PC-3 (cell line): ENCODE data around the gene VWA8. TPM values are rescaled to one million over a fixed set of nuclear protein-coding genes. Genes with fewer than 3 reads are reported as not detected.

ENCODE experiments used
- ATAC-seq: fragments of 200-7000 bp; cut with Tn5 transposase; 2 replicates; pipeline ENCODE4 v1.9.1; 2020; ENCODE audit warnings: mild to moderate bottlenecking, moderate library complexity
- BruUV-seq: library from RNA; stranded (reverse); fragments of 400-500 nt; replicated peaks from 2 replicates; lab custom pipeline; 2021; lab: Mats Ljungman, UMichigan
- CTCF ChIA-PET: fragments of 300-600 bp; sonication (Branson Sonifier 250); formaldehyde crosslinking; loops from one replicate; lab custom pipeline; 2022; ENCODE audit warnings: antibody characterized with exemption; lab: Charles Lee
- POLR2A ChIA-PET: fragments of 300-600 bp; sonication (Branson Sonifier 250); formaldehyde crosslinking; loops from one replicate; lab custom pipeline; 2022; ENCODE audit warnings: antibody characterized with exemption; ENCODE audit not compliant: unreplicated experiment; lab: Charles Lee
- DNase-seq: peaks from one replicate; pipeline ENCODE4 v3.0.0-alpha.2; 2015
- H2AFZ ChIP-seq: fragments of 300-600 bp; sonication (generic); 2 replicates; pipeline ENCODE4 v1.6.0; 2016; ENCODE audit warnings: antibody characterized with exemption, low read length
- H3F3A ChIP-seq: fragments of 300-600 bp; sonication (generic); one replicate; pipeline ENCODE4 v1.6.0; 2017; ENCODE audit warnings: antibody characterized with exemption, low read length, control low read depth, mild to moderate bottlenecking; ENCODE audit not compliant: unreplicated experiment
- H3K27ac ChIP-seq: fragments of 300-600 bp; sonication (generic); 2 replicates; pipeline ENCODE4 v1.5.1; 2016; ENCODE audit warnings: mild to moderate bottlenecking, low read length
- H3K27me3 ChIP-seq: fragments of 300-600 bp; sonication (generic); 2 replicates; pipeline ENCODE4 v1.6.1; 2016; ENCODE audit warnings: low read length, mixed read lengths
- H3K36me3 ChIP-seq: fragments of 300-600 bp; sonication (generic); 2 replicates; pipeline ENCODE4 v1.6.1; 2016; ENCODE audit warnings: low read depth, mixed run types, low read length, mixed read lengths
- H3K4me1 ChIP-seq: fragments of 300-600 bp; sonication (generic); 2 replicates; pipeline ENCODE4 v1.5.1; 2016; ENCODE audit warnings: low read length; ENCODE audit not compliant: insufficient read depth
- H3K4me2 ChIP-seq: fragments of 300-600 bp; sonication (generic); 2 replicates; pipeline ENCODE4 v1.6.0; 2016; ENCODE audit warnings: low read length
- H3K4me3 ChIP-seq: fragments of 300-600 bp; sonication (generic); 2 replicates; pipeline ENCODE4 v1.5.1; 2016; ENCODE audit warnings: mild to moderate bottlenecking, low read length, mixed read lengths
- H3K79me2 ChIP-seq: fragments of 300-600 bp; sonication (generic); 2 replicates; pipeline ENCODE4 v1.6.1; 2017; ENCODE audit warnings: low read length, mixed read lengths
- H3K9ac ChIP-seq: fragments of 300-600 bp; sonication (generic); 2 replicates; pipeline ENCODE4 v1.6.0; 2016; ENCODE audit warnings: mild to moderate bottlenecking, low read length
- H3K9me2 ChIP-seq: fragments of 300-600 bp; sonication (generic); replicated peaks from 2 replicates; pipeline ENCODE4 v1.6.1; 2016; ENCODE audit warnings: mixed run types, low read length, mixed read lengths
- H3K9me3 ChIP-seq: fragments of 300-600 bp; sonication (generic); 2 replicates; pipeline ENCODE4 v1.6.1; 2016; ENCODE audit warnings: low read length, mixed read lengths
- H4K20me1 ChIP-seq: fragments of 300-600 bp; sonication (generic); 2 replicates; pipeline ENCODE4 v1.6.1; 2016; ENCODE audit warnings: low read length, mixed read lengths
- EZH2 ChIP-seq: fragments of 300-600 bp; sonication (generic); IDR thresholded peaks from one replicate; pipeline ENCODE4 v1.6.1; 2017; ENCODE audit warnings: antibody characterized with exemption, mild to moderate bottlenecking, low read length; ENCODE audit not compliant: unreplicated experiment
- EZH2phosphoT487 ChIP-seq: fragments of 300-600 bp; sonication (generic); IDR thresholded peaks from 2 replicates; pipeline ENCODE4 v1.6.1; 2018; ENCODE audit warnings: mild to moderate bottlenecking, antibody characterized with exemption, low read length, borderline replicate concordance
- intact Hi-C: fragments of 100-400 bp; cut with micrococcal nuclease; formaldehyde crosslinking; loops from 2 replicates; pipeline ENCODE4 v1.9.0; 2023
- total RNA-seq: library from RNA; depleted of rRNA; stranded (reverse); fragments of >200 nt; gene quantifications from 2 replicates; pipeline ENCODE4 v1.2.3, GENCODE V29; 2014
- TF ChIP-seq, protein P1 (sequence below): fragments of 300-600 bp; sonication (generic); conservative IDR thresholded peaks from 2 replicates; pipeline ENCODE4 v1.5.1; 2017; ENCODE audit warnings: antibody characterized with exemption, low read depth, mild to moderate bottlenecking, low read length

The VWA8 gene
- total RNA-seq, 1 experiment from 2014 or later = 10.0 TPM

DNA sequence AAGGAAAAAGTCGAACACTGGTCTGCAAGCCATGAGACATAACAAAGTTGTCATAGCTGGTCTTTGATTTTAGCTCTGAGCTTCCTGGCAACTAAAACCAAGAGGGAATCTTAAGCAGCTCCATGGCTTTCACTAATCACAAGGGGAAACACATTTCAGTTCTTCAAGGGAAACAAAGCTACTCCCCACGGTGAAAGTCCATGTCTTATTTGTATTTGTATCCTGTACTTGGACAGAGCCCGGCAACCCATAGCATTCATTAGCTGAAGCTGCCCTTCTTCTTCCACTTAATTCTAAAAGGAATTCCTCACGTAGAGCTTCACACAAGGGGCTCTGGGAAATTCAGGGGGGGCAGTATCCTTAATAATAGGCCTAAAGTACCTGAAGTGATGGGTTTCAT is 374.7 kb downstream of the VWA8 start:
- no TSS peak for BruUV-seq
- Histone ChIP-seq H3K9me2 (no peaks in the 10 kb centered on the region), H2AFZ (no peak overlapping the region), H3K4me1 (peaks cover 31% of the 10 kb centered on the region), H3F3A (no peaks in the 10 kb centered on the region), H3K9ac (no peak overlapping the region), H3K4me2 (no peak overlapping the region), H3K9me3 (no peaks in the 10 kb centered on the region), H3K36me3 (no peaks in the 10 kb centered on the region), H3K4me3 (no peak overlapping the region), H3K27ac (no peak overlapping the region), H3K79me2 (no peaks in the 10 kb centered on the region), H3K27me3 (no peaks in the 10 kb centered on the region), H4K20me1 (no peaks in the 10 kb centered on the region)
- no peak for ATAC-seq
- ChIA-PET POLR2A (interaction anchor here (0.6 kb wide), 1 partner anchor 46 kb away, joined by 3 read pairs; no protein-coding TSS in a partner anchor), CTCF (no interaction called here)
- intact Hi-C loops = loop anchor here (10.0 kb wide), 1 partner anchor 131 kb away; the partner anchor contains the start of gene RGCC
- TF ChIP-seq, protein P1, sequence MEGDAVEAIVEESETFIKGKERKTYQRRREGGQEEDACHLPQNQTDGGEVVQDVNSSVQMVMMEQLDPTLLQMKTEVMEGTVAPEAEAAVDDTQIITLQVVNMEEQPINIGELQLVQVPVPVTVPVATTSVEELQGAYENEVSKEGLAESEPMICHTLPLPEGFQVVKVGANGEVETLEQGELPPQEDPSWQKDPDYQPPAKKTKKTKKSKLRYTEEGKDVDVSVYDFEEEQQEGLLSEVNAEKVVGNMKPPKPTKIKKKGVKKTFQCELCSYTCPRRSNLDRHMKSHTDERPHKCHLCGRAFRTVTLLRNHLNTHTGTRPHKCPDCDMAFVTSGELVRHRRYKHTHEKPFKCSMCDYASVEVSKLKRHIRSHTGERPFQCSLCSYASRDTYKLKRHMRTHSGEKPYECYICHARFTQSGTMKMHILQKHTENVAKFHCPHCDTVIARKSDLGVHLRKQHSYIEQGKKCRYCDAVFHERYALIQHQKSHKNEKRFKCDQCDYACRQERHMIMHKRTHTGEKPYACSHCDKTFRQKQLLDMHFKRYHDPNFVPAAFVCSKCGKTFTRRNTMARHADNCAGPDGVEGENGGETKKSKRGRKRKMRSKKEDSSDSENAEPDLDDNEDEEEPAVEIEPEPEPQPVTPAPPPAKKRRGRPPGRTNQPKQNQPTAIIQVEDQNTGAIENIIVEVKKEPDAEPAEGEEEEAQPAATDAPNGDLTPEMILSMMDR = no peak
- TF ChIP-seq EZH2phosphoT487 (no peak), EZH2 (no peak)
- DNase-seq = no peak

DNA sequence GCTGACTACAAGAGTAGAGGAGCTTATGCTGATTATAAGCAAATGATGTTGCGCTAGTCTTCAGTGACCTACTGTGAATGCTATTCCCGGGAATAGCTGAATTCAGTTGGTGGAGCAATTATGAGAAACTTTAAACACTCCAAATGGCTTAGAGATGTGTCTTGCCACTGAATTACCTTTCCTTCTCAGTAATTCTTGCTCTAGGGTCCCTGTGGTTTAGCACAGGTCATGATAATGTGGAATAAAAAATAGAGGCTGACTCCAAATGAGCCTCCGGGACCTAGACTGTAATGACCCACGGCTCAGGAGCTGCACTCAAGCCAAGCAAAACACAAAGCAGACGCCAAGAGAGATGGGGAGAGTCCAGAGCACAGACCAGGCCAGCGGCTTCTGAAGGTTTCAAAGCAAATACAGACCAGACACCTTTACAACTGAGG is 378.9 kb downstream of the VWA8 start:
- H3F3A ChIP-seq = no peaks in the 10 kb centered on the region
- intact Hi-C loops = loop anchor here (10.0 kb wide), 1 partner anchor 127 kb away; the partner anchor contains the start of gene RGCC
- DNase-seq = no peak
- no peak overlapping the region for H3K27ac ChIP-seq
- H3K4me3 ChIP-seq = no peak overlapping the region
- no peaks in the 10 kb centered on the region for H3K9me3 ChIP-seq
- POLR2A ChIA-PET = no interaction called here
- H3K36me3 ChIP-seq = no peaks in the 10 kb centered on the region
- no peaks in the 10 kb centered on the region for H4K20me1 ChIP-seq
- no peak overlapping the region for H3K9ac ChIP-seq
- no peaks in the 10 kb centered on the region for H3K4me1 ChIP-seq
- no peak overlapping the region for H2AFZ ChIP-seq
- no peak overlapping the region for H3K4me2 ChIP-seq
- no TSS peak for BruUV-seq
- no peak for ATAC-seq
- H3K27me3 ChIP-seq = no peaks in the 10 kb centered on the region
- no peaks in the 10 kb centered on the region for H3K79me2 ChIP-seq
- CTCF ChIA-PET = no interaction called here
- TF ChIP-seq EZH2 = no peak
- TF ChIP-seq EZH2phosphoT487 = no peak
- TF ChIP-seq, protein P1 = no peak
- H3K9me2 ChIP-seq = no peaks in the 10 kb centered on the region

DNA sequence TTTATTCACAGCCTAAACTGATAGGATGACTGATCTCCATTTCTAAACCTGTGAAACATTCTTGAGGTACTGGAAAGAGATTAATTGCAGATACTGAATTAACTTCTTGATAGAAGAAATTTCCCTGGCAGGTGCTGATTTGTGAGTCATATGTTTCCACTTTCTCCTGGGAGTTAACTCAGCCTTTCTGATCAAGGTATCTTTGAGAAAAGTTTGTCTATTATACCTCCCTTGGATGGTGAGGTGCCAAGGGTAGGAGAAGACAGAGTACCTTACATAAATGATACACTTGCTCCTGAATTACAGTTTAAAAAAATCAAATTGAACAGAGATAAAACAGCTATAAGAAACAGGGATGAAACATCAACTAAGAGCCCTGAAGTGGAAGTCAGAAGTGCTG is 380.6 kb downstream of the VWA8 start:
- intact Hi-C loops = loop anchor here (10.0 kb wide), 1 partner anchor 126 kb away; the partner anchor contains the start of gene RGCC
- Histone ChIP-seq H3K9ac (no peak overlapping the region), H3K36me3 (no peaks in the 10 kb centered on the region), H3F3A (no peaks in the 10 kb centered on the region), H3K9me2 (no peaks in the 10 kb centered on the region), H4K20me1 (no peaks in the 10 kb centered on the region), H3K4me3 (no peak overlapping the region), H3K4me1 (no peaks in the 10 kb centered on the region), H3K79me2 (no peaks in the 10 kb centered on the region), H2AFZ (no peak overlapping the region), H3K27ac (no peak overlapping the region), H3K4me2 (no peak overlapping the region), H3K27me3 (no peaks in the 10 kb centered on the region), H3K9me3 (no peaks in the 10 kb centered on the region)
- no peak for DNase-seq
- BruUV-seq = no TSS peak
- TF ChIP-seq, protein P1 = no peak
- no peak for TF ChIP-seq EZH2phosphoT487
- no peak for TF ChIP-seq EZH2
- ATAC-seq = no peak
- ChIA-PET CTCF (no interaction called here), POLR2A (no interaction called here)
